Trophoblast cell (in vitro differentiated cells and primary cell): Measurements from ENCODE around the gene APP.
A peak's percentile ranks its signal among the peaks of the same experiment; 100 is the strongest.

Experiments used
- DNase-seq, 2 donors: peaks; one replicate each; pipeline ENCODE4 v3.0.0-alpha.2; 2016
- H2AFZ ChIP-seq: 2 replicates; pipeline ENCODE4 v1.6.1; 2013; ENCODE audit warnings: low read length, moderate library complexity, mild to moderate bottlenecking; ENCODE audit not compliant: insufficient read depth, poor library complexity
- H2AK5ac ChIP-seq: 2 replicates; pipeline ENCODE4 v1.6.1; 2013; ENCODE audit warnings: mild to moderate bottlenecking, low read length
- H2BK120ac ChIP-seq: 2 replicates; pipeline ENCODE4 v1.6.1; 2013; ENCODE audit warnings: low read length, mild to moderate bottlenecking, moderate library complexity; ENCODE audit not compliant: insufficient read depth, poor library complexity
- H2BK12ac ChIP-seq: 2 replicates; pipeline ENCODE4 v1.6.1; 2013; ENCODE audit warnings: mild to moderate bottlenecking, low read length, moderate library complexity
- H2BK5ac ChIP-seq: 2 replicates; pipeline ENCODE4 v1.6.1; 2013; ENCODE audit warnings: low read length, low read depth, moderate library complexity, mild to moderate bottlenecking; ENCODE audit not compliant: poor library complexity
- H3K14ac ChIP-seq: 2 replicates; pipeline ENCODE4 v1.6.1; 2013; ENCODE audit warnings: mild to moderate bottlenecking, low read length
- H3K18ac ChIP-seq: 2 replicates; pipeline ENCODE4 v1.6.1; 2013; ENCODE audit warnings: mild to moderate bottlenecking, low read length
- H3K23ac ChIP-seq: 2 replicates; pipeline ENCODE4 v1.6.1; 2013; ENCODE audit warnings: low read length
- H3K27ac ChIP-seq: 2 replicates; pipeline ENCODE4 v1.5.1; 2013; ENCODE audit warnings: low read depth, mild to moderate bottlenecking, inconsistent platforms, low read length, moderate library complexity
- H3K27me3 ChIP-seq: 2 replicates; pipeline ENCODE4 v1.6.1; 2013; ENCODE audit warnings: inconsistent platforms, mild to moderate bottlenecking, low read length, moderate library complexity; ENCODE audit not compliant: insufficient read depth
- H3K36me3 ChIP-seq, 2 experiments: 1 replicate in 1 of 2; 2 replicates in 1 of 2; pipeline ENCODE4 v1.6.1; 2013; ENCODE audit warnings: low read length in 2 of 2, mild to moderate bottlenecking in 2 of 2, moderate library complexity in 1 of 2; ENCODE audit not compliant: insufficient read depth in 2 of 2, control insufficient read depth in 1 of 2
- H3K4ac ChIP-seq: 2 replicates; pipeline ENCODE4 v1.6.1; 2013; ENCODE audit warnings: low read depth, mild to moderate bottlenecking, low read length, moderate library complexity
- H3K4me1 ChIP-seq, 2 experiments: 1 replicate in 1 of 2; 2 replicates in 1 of 2; pipeline ENCODE4 v1.6.1; 2013; ENCODE audit warnings: low read length in 2 of 2, mild to moderate bottlenecking in 2 of 2, moderate library complexity in 1 of 2; ENCODE audit not compliant: insufficient read depth in 2 of 2, control insufficient read depth in 1 of 2
- H3K4me2 ChIP-seq: 2 replicates; pipeline ENCODE4 v1.6.1; 2013; ENCODE audit warnings: inconsistent platforms, mild to moderate bottlenecking, low read length, moderate library complexity
- H3K4me3 ChIP-seq: 2 replicates; pipeline ENCODE4 v1.5.1; 2013; ENCODE audit warnings: mild to moderate bottlenecking, low read depth, low read length, inconsistent platforms
- H3K79me1 ChIP-seq: one replicate; pipeline ENCODE4 v1.6.1; 2013; ENCODE audit warnings: low read length
- H3K79me2 ChIP-seq: 2 replicates; pipeline ENCODE4 v1.6.1; 2013; ENCODE audit warnings: low read length, mild to moderate bottlenecking; ENCODE audit not compliant: control insufficient read depth, insufficient read depth, poor library complexity
- H3K9ac ChIP-seq: 2 replicates; pipeline ENCODE4 v1.6.1; 2013; ENCODE audit warnings: mild to moderate bottlenecking, low read length
- H3K9me3 ChIP-seq: 2 replicates; pipeline ENCODE4 v1.6.1; 2013; ENCODE audit warnings: low read depth, mild to moderate bottlenecking, control low read depth, inconsistent platforms, low read length; ENCODE audit not compliant: insufficient read depth
- H4K12ac ChIP-seq: 2 replicates; pipeline ENCODE4 v1.6.1; 2013; ENCODE audit warnings: low read depth, mild to moderate bottlenecking, low read length, moderate library complexity
- H4K8ac ChIP-seq: 2 replicates; pipeline ENCODE4 v1.6.1; 2013; ENCODE audit warnings: low read depth, mild to moderate bottlenecking, low read length, moderate library complexity
- H4K91ac ChIP-seq: one replicate; pipeline ENCODE4 v1.6.1; 2013; ENCODE audit warnings: low read depth, mild to moderate bottlenecking, low read length, moderate library complexity
- WGBS: extraction: QIAGEN DNeasy Blood & Tissue Kit; methylation state at CpG from one replicate; pipeline ENCODE4 v1.1.7; 2013; ENCODE audit warnings: missing lambda C conversion rate; ENCODE audit not compliant: insufficient read length, insufficient coverage; ENCODE audit errors: extremely low coverage; 5-methylcytosine and 5-hydroxymethylcytosine counted together

Gene APP

GRCh38 chr21:26042181-26042876, 128.2 kb downstream of the APP start:
- no peak overlapping the region for H3K27ac ChIP-seq
- H4K91ac ChIP-seq: no peak overlapping the region
- H2BK120ac ChIP-seq: no peak overlapping the region
- no peaks in the 10 kb centered on the region for H3K9me3 ChIP-seq
- no peak overlapping the region for H2BK5ac ChIP-seq
- H3K4me2 ChIP-seq: no peak overlapping the region
- H3K36me3 ChIP-seq: peaks cover 4 to 10% of the 10 kb centered on the region in 2 experiments
- H3K79me2 ChIP-seq: no peaks in the 10 kb centered on the region
- H3K23ac ChIP-seq: no peak overlapping the region
- no peak for DNase-seq
- no peak overlapping the region for H4K12ac ChIP-seq
- no CpG with 5 or more reads among the region's 3 CpGs for WGBS
- no peak overlapping the region for H3K4me3 ChIP-seq
- no peak overlapping the region for H3K9ac ChIP-seq
- H3K18ac ChIP-seq: no peak overlapping the region
- no peak overlapping the region for H2AK5ac ChIP-seq
- H3K14ac ChIP-seq: no peak overlapping the region
- no peak overlapping the region for H2AFZ ChIP-seq
- no peaks in the 10 kb centered on the region for H3K27me3 ChIP-seq
- no peaks in the 10 kb centered on the region for H3K4me1 ChIP-seq
- H3K79me1 ChIP-seq: no peaks in the 10 kb centered on the region
- no peak overlapping the region for H4K8ac ChIP-seq
- H2BK12ac ChIP-seq: no peak overlapping the region
- no peak overlapping the region for H3K4ac ChIP-seq

- no peak overlapping the region for H3K27ac ChIP-seq
- H2AFZ ChIP-seq: no peak overlapping the region
- no peak overlapping the region for H4K12ac ChIP-seq
- no peaks in the 10 kb centered on the region for H3K79me2 ChIP-seq
- H3K14ac ChIP-seq: no peak overlapping the region
- H3K9me3 ChIP-seq: no peaks in the 10 kb centered on the region
- no peak for DNase-seq
- no peak overlapping the region for H3K4ac ChIP-seq
- H3K36me3 ChIP-seq: peaks cover 3 to 8% of the 10 kb centered on the region in 2 experiments
- H3K4me3 ChIP-seq: no peak overlapping the region
- no peaks in the 10 kb centered on the region for H3K27me3 ChIP-seq
- H4K91ac ChIP-seq: no peak overlapping the region
- no peak overlapping the region for H3K9ac ChIP-seq
- no peak overlapping the region for H3K4me2 ChIP-seq
- H3K79me1 ChIP-seq: no peaks in the 10 kb centered on the region
- no peak overlapping the region for H4K8ac ChIP-seq
- H3K18ac ChIP-seq: no peak overlapping the region
- no peak overlapping the region for H3K23ac ChIP-seq
- H2BK5ac ChIP-seq: no peak overlapping the region
- no peaks in the 10 kb centered on the region for H3K4me1 ChIP-seq
- no peak overlapping the region for H2AK5ac ChIP-seq
- WGBS: no CpG with 5 or more reads among the region's 3 CpGs
- no peak overlapping the region for H2BK120ac ChIP-seq
- no peak overlapping the region for H2BK12ac ChIP-seq
These were observed 129.0 kb downstream of the APP start for GRCh38 chr21:26041431-26042180.

- Histone ChIP-seq H3K27ac (no peak overlapping the region), H4K8ac (no peak overlapping the region), H2BK12ac (no peak overlapping the region), H3K4ac (no peak overlapping the region), H3K9me3 (no peaks in the 10 kb centered on the region), H2AFZ (no peak overlapping the region), H4K12ac (no peak overlapping the region), H3K23ac (no peak overlapping the region), H2BK5ac (no peak overlapping the region), H3K9ac (no peak overlapping the region), H3K79me1 (no peaks in the 10 kb centered on the region), H4K91ac (no peak overlapping the region), H3K27me3 (no peaks in the 10 kb centered on the region), H3K79me2 (no peaks in the 10 kb centered on the region), H3K18ac (no peak overlapping the region), H3K14ac (no peak overlapping the region), H3K36me3 (peaks cover 0 to 4% of the 10 kb centered on the region in 2 experiments), H3K4me2 (no peak overlapping the region), H3K4me3 (no peak overlapping the region), H2BK120ac (no peak overlapping the region), H2AK5ac (no peak overlapping the region), H3K4me1 (no peaks in the 10 kb centered on the region)
- no peak for DNase-seq
- no CpG with 5 or more reads among the region's 4 CpGs for WGBS
These were observed 133.7 kb downstream of the APP start for GRCh38 chr21:26036916-26037315.

GRCh38 chr21:26032263-26032662, 138.3 kb downstream of the APP start:
- H3K79me1 ChIP-seq: no peaks in the 10 kb centered on the region
- no peak overlapping the region for H3K14ac ChIP-seq
- H3K9ac ChIP-seq: no peak overlapping the region
- H3K27ac ChIP-seq: no peak overlapping the region
- H2AFZ ChIP-seq: no peak overlapping the region
- no peak overlapping the region for H3K23ac ChIP-seq
- H3K79me2 ChIP-seq: peaks cover 4% of the 10 kb centered on the region
- no peak overlapping the region for H2BK12ac ChIP-seq
- H4K91ac ChIP-seq: no peak overlapping the region
- no peak overlapping the region for H4K8ac ChIP-seq
- no CpG with 5 or more reads among the region's 2 CpGs for WGBS
- H3K9me3 ChIP-seq: no peaks in the 10 kb centered on the region
- no peaks in the 10 kb centered on the region for H3K4me1 ChIP-seq
- H3K36me3 ChIP-seq: peaks cover 5 to 17% of the 10 kb centered on the region in 2 experiments
- no peak overlapping the region for H2AK5ac ChIP-seq
- H2BK5ac ChIP-seq: no peak overlapping the region
- H3K4me3 ChIP-seq: no peak overlapping the region
- no peak overlapping the region for H3K18ac ChIP-seq
- H3K27me3 ChIP-seq: no peaks in the 10 kb centered on the region
- DNase-seq: peak in 1 of 2 donors; percentile 18
- H3K4ac ChIP-seq: no peak overlapping the region
- no peak overlapping the region for H2BK120ac ChIP-seq
- H4K12ac ChIP-seq: no peak overlapping the region
- H3K4me2 ChIP-seq: no peak overlapping the region
